HL-60 (cell line): ENCODE measurements around the gene GNAS.

Source experiments
- TF ChIP-seq, protein P1 (sequence below): IDR thresholded peaks from one replicate; pipeline ENCODE4 v1.5.1; 2011; ENCODE audit warnings: low read length, control low read depth, inconsistent platforms; ENCODE audit not compliant: insufficient read depth
- TF ChIP-seq, protein P2 (sequence below): IDR thresholded peaks from 2 replicates; pipeline ENCODE4 v1.6.1; 2012; ENCODE audit warnings: low read depth; ENCODE audit not compliant: insufficient replicate concordance

DNA sequence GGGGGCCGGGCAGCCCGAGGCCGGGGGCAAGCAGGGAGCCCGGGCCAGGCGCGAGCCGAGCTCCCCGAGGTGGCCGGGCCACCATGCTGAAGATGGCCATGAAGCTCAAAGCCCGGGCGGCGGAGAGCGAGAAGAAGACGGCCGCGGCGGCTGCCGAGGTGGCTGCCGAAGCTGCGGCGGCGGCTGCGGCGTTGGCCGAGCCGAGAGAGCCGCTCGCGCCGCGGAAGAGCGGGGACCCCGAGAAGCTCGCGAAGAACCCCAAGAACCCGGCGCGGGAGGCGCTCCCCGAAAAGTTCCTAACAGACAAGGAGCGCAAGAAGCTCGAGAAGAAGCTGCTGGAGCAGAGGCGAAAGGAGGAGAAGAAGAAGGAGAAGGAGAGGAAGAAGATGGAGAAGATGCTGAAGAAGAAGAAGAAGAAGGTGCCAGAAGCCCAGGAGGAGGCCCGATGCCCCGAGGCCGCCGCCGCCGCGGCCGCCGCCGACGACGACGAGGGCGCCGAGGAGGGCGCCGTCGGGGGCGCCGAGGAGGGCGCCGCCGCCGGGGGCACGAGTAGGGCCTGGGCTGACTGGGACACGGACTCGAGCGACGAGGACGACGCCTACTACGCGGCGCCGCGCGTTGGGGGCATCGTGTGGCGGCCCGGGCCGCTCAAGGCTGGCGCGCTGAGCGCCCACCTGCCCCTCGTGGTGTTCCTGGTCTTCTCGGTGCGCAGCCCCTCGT, 37.4 kb downstream of the GNAS start:
- TF ChIP-seq, protein P1, sequence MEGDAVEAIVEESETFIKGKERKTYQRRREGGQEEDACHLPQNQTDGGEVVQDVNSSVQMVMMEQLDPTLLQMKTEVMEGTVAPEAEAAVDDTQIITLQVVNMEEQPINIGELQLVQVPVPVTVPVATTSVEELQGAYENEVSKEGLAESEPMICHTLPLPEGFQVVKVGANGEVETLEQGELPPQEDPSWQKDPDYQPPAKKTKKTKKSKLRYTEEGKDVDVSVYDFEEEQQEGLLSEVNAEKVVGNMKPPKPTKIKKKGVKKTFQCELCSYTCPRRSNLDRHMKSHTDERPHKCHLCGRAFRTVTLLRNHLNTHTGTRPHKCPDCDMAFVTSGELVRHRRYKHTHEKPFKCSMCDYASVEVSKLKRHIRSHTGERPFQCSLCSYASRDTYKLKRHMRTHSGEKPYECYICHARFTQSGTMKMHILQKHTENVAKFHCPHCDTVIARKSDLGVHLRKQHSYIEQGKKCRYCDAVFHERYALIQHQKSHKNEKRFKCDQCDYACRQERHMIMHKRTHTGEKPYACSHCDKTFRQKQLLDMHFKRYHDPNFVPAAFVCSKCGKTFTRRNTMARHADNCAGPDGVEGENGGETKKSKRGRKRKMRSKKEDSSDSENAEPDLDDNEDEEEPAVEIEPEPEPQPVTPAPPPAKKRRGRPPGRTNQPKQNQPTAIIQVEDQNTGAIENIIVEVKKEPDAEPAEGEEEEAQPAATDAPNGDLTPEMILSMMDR: no peak
- TF ChIP-seq, protein P2, sequence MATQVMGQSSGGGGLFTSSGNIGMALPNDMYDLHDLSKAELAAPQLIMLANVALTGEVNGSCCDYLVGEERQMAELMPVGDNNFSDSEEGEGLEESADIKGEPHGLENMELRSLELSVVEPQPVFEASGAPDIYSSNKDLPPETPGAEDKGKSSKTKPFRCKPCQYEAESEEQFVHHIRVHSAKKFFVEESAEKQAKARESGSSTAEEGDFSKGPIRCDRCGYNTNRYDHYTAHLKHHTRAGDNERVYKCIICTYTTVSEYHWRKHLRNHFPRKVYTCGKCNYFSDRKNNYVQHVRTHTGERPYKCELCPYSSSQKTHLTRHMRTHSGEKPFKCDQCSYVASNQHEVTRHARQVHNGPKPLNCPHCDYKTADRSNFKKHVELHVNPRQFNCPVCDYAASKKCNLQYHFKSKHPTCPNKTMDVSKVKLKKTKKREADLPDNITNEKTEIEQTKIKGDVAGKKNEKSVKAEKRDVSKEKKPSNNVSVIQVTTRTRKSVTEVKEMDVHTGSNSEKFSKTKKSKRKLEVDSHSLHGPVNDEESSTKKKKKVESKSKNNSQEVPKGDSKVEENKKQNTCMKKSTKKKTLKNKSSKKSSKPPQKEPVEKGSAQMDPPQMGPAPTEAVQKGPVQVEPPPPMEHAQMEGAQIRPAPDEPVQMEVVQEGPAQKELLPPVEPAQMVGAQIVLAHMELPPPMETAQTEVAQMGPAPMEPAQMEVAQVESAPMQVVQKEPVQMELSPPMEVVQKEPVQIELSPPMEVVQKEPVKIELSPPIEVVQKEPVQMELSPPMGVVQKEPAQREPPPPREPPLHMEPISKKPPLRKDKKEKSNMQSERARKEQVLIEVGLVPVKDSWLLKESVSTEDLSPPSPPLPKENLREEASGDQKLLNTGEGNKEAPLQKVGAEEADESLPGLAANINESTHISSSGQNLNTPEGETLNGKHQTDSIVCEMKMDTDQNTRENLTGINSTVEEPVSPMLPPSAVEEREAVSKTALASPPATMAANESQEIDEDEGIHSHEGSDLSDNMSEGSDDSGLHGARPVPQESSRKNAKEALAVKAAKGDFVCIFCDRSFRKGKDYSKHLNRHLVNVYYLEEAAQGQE: no peak
